Neural cell (in vitro differentiated cells): ENCODE data around the gene CYBRD1. TPM values are rescaled to one million over a fixed set of nuclear protein-coding genes. Genes with fewer than 3 reads are reported as not detected.

ENCODE experiments used
- H2AFZ ChIP-seq: fragments of 200-600, 300-800 bp; sonication (generic), shearing (Covaris generic); 2 replicates; pipeline ENCODE4 v1.6.0; 2014; ENCODE audit warnings: low read depth, mild to moderate bottlenecking, antibody characterized with exemption, low read length, moderate library complexity
- H3F3A ChIP-seq: fragments of 200-600 bp; shearing (Covaris generic); 2 replicates; pipeline ENCODE4 v1.6.1; 2016; ENCODE audit warnings: mild to moderate bottlenecking, moderate library complexity, mixed read lengths, antibody characterized with exemption, low read length; ENCODE audit not compliant: insufficient read depth, poor library complexity, severe bottlenecking
- H3K27ac ChIP-seq: fragments of 200-600, 300-800 bp; sonication (generic), shearing (Covaris generic); 2 replicates; pipeline ENCODE4 v1.5.1; 2014; ENCODE audit warnings: mild to moderate bottlenecking, low read length, moderate library complexity
- H3K27me3 ChIP-seq: fragments of 300-800, 200-600 bp; sonication (generic), shearing (Covaris generic); 2 replicates; pipeline ENCODE4 v1.6.0; 2014; ENCODE audit warnings: mild to moderate bottlenecking, low read depth, low read length, moderate library complexity; ENCODE audit not compliant: insufficient read depth
- H3K36me3 ChIP-seq: fragments of 300-800, 200-600 bp; sonication (generic), shearing (Covaris generic); 2 replicates; pipeline ENCODE4 v1.5.1; 2014; ENCODE audit warnings: mild to moderate bottlenecking, antibody characterized with exemption, low read length, moderate library complexity; ENCODE audit not compliant: insufficient read depth
- H3K4me2 ChIP-seq: fragments of 300-800, 200-600 bp; sonication (generic), shearing (Covaris generic); 2 replicates; pipeline ENCODE4 v1.6.0; 2014; ENCODE audit warnings: mild to moderate bottlenecking, low read length
- H3K4me3 ChIP-seq: fragments of 300-800, 200-600 bp; sonication (generic), shearing (Covaris generic); 2 replicates; pipeline ENCODE4 v1.5.1; 2014; ENCODE audit warnings: mild to moderate bottlenecking, low read length, moderate library complexity
- H3K79me2 ChIP-seq: fragments of 200-600 bp; shearing (Covaris generic); replicated peaks from 2 replicates; pipeline ENCODE4 v1.6.0; 2014; ENCODE audit warnings: mild to moderate bottlenecking, low read length, moderate library complexity; ENCODE audit not compliant: insufficient read depth
- H3K9ac ChIP-seq: fragments of 300-800, 200-600 bp; sonication (generic), shearing (Covaris generic); 2 replicates; pipeline ENCODE4 v1.6.1; 2016; ENCODE audit warnings: mild to moderate bottlenecking, low read length, mixed read lengths
- H3K9me2 ChIP-seq: fragments of 200-600 bp; shearing (Covaris generic); 2 replicates; pipeline ENCODE4 v1.6.1; 2016; ENCODE audit warnings: mild to moderate bottlenecking, low read length, mixed read lengths; ENCODE audit not compliant: insufficient read depth
- H3K9me3 ChIP-seq: fragments of 200-600, 300-800 bp; sonication (generic), shearing (Covaris generic); 2 replicates; pipeline ENCODE4 v1.6.1; 2016; ENCODE audit warnings: mild to moderate bottlenecking, mixed run types, low read length, moderate library complexity, mixed read lengths
- H4K20me1 ChIP-seq: fragments of 200-600 bp; shearing (Covaris generic); 2 replicates; pipeline ENCODE4 v1.6.1; 2016; ENCODE audit warnings: mild to moderate bottlenecking, mixed run types; ENCODE audit not compliant: insufficient read depth
- EP300 ChIP-seq: fragments of 450-650 bp; conservative IDR thresholded peaks from 2 replicates; pipeline ENCODE4 v1.6.1; 2014; ENCODE audit warnings: antibody characterized with exemption, mild to moderate bottlenecking, moderate library complexity; ENCODE audit not compliant: poor library complexity, severe bottlenecking
- EZH2 ChIP-seq: fragments of 200-600, 300-800 bp; shearing (Covaris generic), sonication (generic); IDR thresholded peaks from 2 replicates; pipeline ENCODE4 v1.6.1; 2014; ENCODE audit warnings: antibody characterized with exemption, low read length, borderline replicate concordance, mild to moderate bottlenecking; ENCODE audit not compliant: insufficient read depth, poor library complexity, severe bottlenecking
- MXI1 ChIP-seq: fragments of 450-650 bp; conservative IDR thresholded peaks from 2 replicates; pipeline ENCODE4 v1.6.1; 2014; ENCODE audit warnings: antibody characterized with exemption, mild to moderate bottlenecking; ENCODE audit not compliant: poor library complexity, severe bottlenecking
- POLR2AphosphoS5 ChIP-seq: IDR thresholded peaks from 2 replicates; pipeline ENCODE4 v1.6.1; 2012
- RAD21 ChIP-seq: fragments of 450-650 bp; conservative IDR thresholded peaks from 2 replicates; pipeline ENCODE4 v1.6.1; 2014; ENCODE audit warnings: antibody characterized with exemption, mild to moderate bottlenecking, moderate library complexity
- REST ChIP-seq: IDR thresholded peaks from 2 replicates; pipeline ENCODE4 v1.6.1; 2012; ENCODE audit warnings: borderline replicate concordance
- SMC3 ChIP-seq: fragments of 450-650 bp; conservative IDR thresholded peaks from 2 replicates; pipeline ENCODE4 v1.6.1; 2014; ENCODE audit warnings: antibody characterized with exemption, mild to moderate bottlenecking, moderate library complexity; ENCODE audit not compliant: poor library complexity
- TAF1 ChIP-seq: IDR thresholded peaks from 2 replicates; pipeline ENCODE4 v1.6.1; 2012; ENCODE audit warnings: low read depth
- polyA plus RNA-seq: library from polyadenylated mRNA; depleted of rRNA; stranded (reverse); fragments of >200 nt; gene quantifications from 2 replicates; pipeline ENCODE4 v1.2.3, GENCODE V29; 2014
- TF ChIP-seq, protein P1 (sequence below): fragments of 450-650 bp; IDR thresholded peaks from 2 replicates; pipeline ENCODE4 v1.5.1; 2014; ENCODE audit warnings: antibody characterized with exemption, mild to moderate bottlenecking, moderate library complexity; ENCODE audit not compliant: poor library complexity, severe bottlenecking

The CYBRD1 gene
- polyA plus RNA-seq, 1 donor from 2014 or later, result 0.10 TPM

GRCh38 chr2:171584001-171584400, 61.7 kb downstream of the CYBRD1 start:
- Histone ChIP-seq H3K9ac (no peak overlapping the region), H4K20me1 (no peaks in the 10 kb centered on the region), H3K4me2 (no peak overlapping the region), H3K27me3 (no peaks in the 10 kb centered on the region), H3K79me2 (no peaks in the 10 kb centered on the region), H3K9me2 (no peaks in the 10 kb centered on the region), H3F3A (no peaks in the 10 kb centered on the region), H3K36me3 (no peaks in the 10 kb centered on the region), H2AFZ (no peak overlapping the region), H3K9me3 (no peaks in the 10 kb centered on the region), H3K4me3 (no peak overlapping the region), H3K27ac (no peak overlapping the region)
- TF ChIP-seq REST (no peak), SMC3 (no peak), TAF1 (no peak), RAD21 (no peak), EZH2 (no peak), EP300 (no peak), POLR2AphosphoS5 (no peak), MXI1 (no peak)
- TF ChIP-seq, protein P1, sequence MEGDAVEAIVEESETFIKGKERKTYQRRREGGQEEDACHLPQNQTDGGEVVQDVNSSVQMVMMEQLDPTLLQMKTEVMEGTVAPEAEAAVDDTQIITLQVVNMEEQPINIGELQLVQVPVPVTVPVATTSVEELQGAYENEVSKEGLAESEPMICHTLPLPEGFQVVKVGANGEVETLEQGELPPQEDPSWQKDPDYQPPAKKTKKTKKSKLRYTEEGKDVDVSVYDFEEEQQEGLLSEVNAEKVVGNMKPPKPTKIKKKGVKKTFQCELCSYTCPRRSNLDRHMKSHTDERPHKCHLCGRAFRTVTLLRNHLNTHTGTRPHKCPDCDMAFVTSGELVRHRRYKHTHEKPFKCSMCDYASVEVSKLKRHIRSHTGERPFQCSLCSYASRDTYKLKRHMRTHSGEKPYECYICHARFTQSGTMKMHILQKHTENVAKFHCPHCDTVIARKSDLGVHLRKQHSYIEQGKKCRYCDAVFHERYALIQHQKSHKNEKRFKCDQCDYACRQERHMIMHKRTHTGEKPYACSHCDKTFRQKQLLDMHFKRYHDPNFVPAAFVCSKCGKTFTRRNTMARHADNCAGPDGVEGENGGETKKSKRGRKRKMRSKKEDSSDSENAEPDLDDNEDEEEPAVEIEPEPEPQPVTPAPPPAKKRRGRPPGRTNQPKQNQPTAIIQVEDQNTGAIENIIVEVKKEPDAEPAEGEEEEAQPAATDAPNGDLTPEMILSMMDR, result no peak

GRCh38 chr2:171587132-171587531, 64.9 kb downstream of the CYBRD1 start:
- H3F3A ChIP-seq, result no peaks in the 10 kb centered on the region
- no peaks in the 10 kb centered on the region for H3K9me3 ChIP-seq
- H3K79me2 ChIP-seq, result no peaks in the 10 kb centered on the region
- H3K4me2 ChIP-seq, result no peak overlapping the region
- no peak overlapping the region for H3K9ac ChIP-seq
- H3K27me3 ChIP-seq, result no peaks in the 10 kb centered on the region
- H4K20me1 ChIP-seq, result no peaks in the 10 kb centered on the region
- no peak overlapping the region for H2AFZ ChIP-seq
- no peak for TF ChIP-seq MXI1
- no peak overlapping the region for H3K4me3 ChIP-seq
- H3K9me2 ChIP-seq, result no peaks in the 10 kb centered on the region
- H3K36me3 ChIP-seq, result no peaks in the 10 kb centered on the region
- no peak overlapping the region for H3K27ac ChIP-seq

DNA sequence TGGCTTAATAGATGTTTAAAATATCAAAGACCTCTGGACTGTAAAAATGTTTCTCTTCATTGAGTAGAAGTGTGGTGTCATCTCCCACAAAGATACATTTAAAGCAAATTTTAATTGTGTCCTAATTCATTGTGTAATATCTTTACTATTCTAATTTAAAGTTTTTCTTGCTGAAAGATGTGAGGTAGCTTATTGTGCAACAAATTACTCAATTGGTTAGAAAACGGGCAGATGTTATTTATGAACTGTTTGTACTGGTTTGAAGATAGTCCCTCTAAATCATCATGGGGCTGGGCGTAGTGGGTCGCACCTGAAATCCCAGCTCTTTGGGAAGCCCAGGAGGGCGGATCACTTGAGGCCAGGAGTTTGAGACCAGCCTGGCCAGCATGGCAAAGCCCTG, 65.3 kb downstream of the CYBRD1 start:
- Histone ChIP-seq H3K9me3 (no peaks in the 10 kb centered on the region), H3K9ac (no peak overlapping the region), H3F3A (no peaks in the 10 kb centered on the region), H3K27me3 (no peaks in the 10 kb centered on the region), H2AFZ (no peak overlapping the region), H3K4me2 (no peak overlapping the region), H3K27ac (no peak overlapping the region), H3K79me2 (no peaks in the 10 kb centered on the region), H3K9me2 (no peaks in the 10 kb centered on the region), H3K36me3 (no peaks in the 10 kb centered on the region), H3K4me3 (no peak overlapping the region), H4K20me1 (no peaks in the 10 kb centered on the region)
- TF ChIP-seq RAD21, result no peak
